ENCODE measurements around the gene DPYSL5.

Gene DPYSL5

GRCh38 chr2:26982102-26982742, 134.3 kb downstream of the DPYSL5 start:
- Mint-ChIP-seq H3K27ac (no peak overlapping the region), H3K27me3 (no peaks in the 10 kb centered on the region), H3K4me3 (no peak overlapping the region), H3K4me1 (ENCODE audit: low read depth) (no peaks in the 10 kb centered on the region), H3K36me3 (peaks cover 4% of the 10 kb centered on the region), H3K9me3 (ENCODE audit: low read depth) (no peaks in the 10 kb centered on the region)

GRCh38 chr2:26983746-26984145, 135.8 kb downstream of the DPYSL5 start:
- no peak overlapping the region for H3K27ac Mint-ChIP-seq
- no peaks in the 10 kb centered on the region for H3K9me3 Mint-ChIP-seq (ENCODE audit: low read depth)
- peaks cover 3% of the 10 kb centered on the region for H3K36me3 Mint-ChIP-seq
- no peak overlapping the region for H3K4me3 Mint-ChIP-seq
- no peaks in the 10 kb centered on the region for H3K27me3 Mint-ChIP-seq
- H3K4me1 Mint-ChIP-seq (ENCODE audit: low read depth): no peaks in the 10 kb centered on the region

- Mint-ChIP-seq H3K27ac (no peak overlapping the region), H3K4me3 (no peak overlapping the region), H3K9me3 (ENCODE audit: low read depth) (no peaks in the 10 kb centered on the region), H3K36me3 (no peaks in the 10 kb centered on the region), H3K4me1 (ENCODE audit: low read depth) (no peaks in the 10 kb centered on the region), H3K27me3 (no peaks in the 10 kb centered on the region)
These were observed 137.9 kb downstream of the DPYSL5 start for GRCh38 chr2:26985807-26986206.

- Mint-ChIP-seq H3K9me3 (ENCODE audit: low read depth) (no peaks in the 10 kb centered on the region), H3K36me3 (no peaks in the 10 kb centered on the region), H3K27ac (no peak overlapping the region), H3K4me1 (ENCODE audit: low read depth) (no peaks in the 10 kb centered on the region), H3K4me3 (no peak overlapping the region), H3K27me3 (no peaks in the 10 kb centered on the region)
These were observed 138.6 kb downstream of the DPYSL5 start for GRCh38 chr2:26986576-26986975.

GRCh38 chr2:26988058-26988860, 140.3 kb downstream of the DPYSL5 start:
- Mint-ChIP-seq H3K4me3 (no peak overlapping the region), H3K36me3 (no peaks in the 10 kb centered on the region), H3K4me1 (ENCODE audit: low read depth) (no peaks in the 10 kb centered on the region), H3K27me3 (no peaks in the 10 kb centered on the region), H3K9me3 (ENCODE audit: low read depth) (no peaks in the 10 kb centered on the region), H3K27ac (no peak overlapping the region)

- Mint-ChIP-seq H3K27ac (no peak overlapping the region), H3K9me3 (ENCODE audit: low read depth) (no peaks in the 10 kb centered on the region), H3K4me3 (no peak overlapping the region), H3K4me1 (ENCODE audit: low read depth) (no peaks in the 10 kb centered on the region), H3K27me3 (no peaks in the 10 kb centered on the region), H3K36me3 (no peaks in the 10 kb centered on the region)
These were observed 141.2 kb downstream of the DPYSL5 start for GRCh38 chr2:26989156-26989555.

GRCh38 chr2:26991717-26992116, 143.8 kb downstream of the DPYSL5 start:
- Mint-ChIP-seq H3K4me3 (no peak overlapping the region), H3K36me3 (peaks cover 2% of the 10 kb centered on the region), H3K27me3 (no peaks in the 10 kb centered on the region), H3K9me3 (ENCODE audit: low read depth) (no peaks in the 10 kb centered on the region), H3K27ac (no peak overlapping the region), H3K4me1 (ENCODE audit: low read depth) (no peaks in the 10 kb centered on the region)

DNA sequence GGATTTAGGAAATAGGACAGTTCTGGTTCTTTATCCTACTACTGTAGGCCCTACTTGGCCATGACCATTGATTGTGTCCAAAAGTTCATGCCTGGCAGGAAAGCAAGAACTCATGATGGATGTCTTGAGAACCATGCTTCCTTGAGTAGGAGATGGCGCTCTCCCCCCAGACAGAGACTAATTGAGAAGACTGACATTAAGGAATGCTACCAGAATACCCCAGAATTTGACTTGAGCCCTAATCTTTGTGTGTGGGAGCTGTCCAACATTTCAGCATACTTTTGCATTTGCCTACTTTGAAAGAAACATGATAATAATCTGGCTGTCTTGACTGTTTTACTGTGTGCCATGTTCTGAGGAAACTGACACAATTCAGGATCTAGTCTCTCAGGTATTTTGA, 145.8 kb downstream of the DPYSL5 start:
- no peak overlapping the region for H3K4me3 Mint-ChIP-seq
- H3K36me3 Mint-ChIP-seq: peaks cover 2% of the 10 kb centered on the region
- H3K9me3 Mint-ChIP-seq (ENCODE audit: low read depth): no peaks in the 10 kb centered on the region
- no peak overlapping the region for H3K27ac Mint-ChIP-seq
- no peaks in the 10 kb centered on the region for H3K4me1 Mint-ChIP-seq (ENCODE audit: low read depth)
- H3K27me3 Mint-ChIP-seq: no peaks in the 10 kb centered on the region

GRCh38 chr2:26994983-26995382, 147.1 kb downstream of the DPYSL5 start:
- H3K4me3 Mint-ChIP-seq: no peak overlapping the region
- no peaks in the 10 kb centered on the region for H3K27me3 Mint-ChIP-seq
- H3K4me1 Mint-ChIP-seq (ENCODE audit: low read depth): no peaks in the 10 kb centered on the region
- no peaks in the 10 kb centered on the region for H3K9me3 Mint-ChIP-seq (ENCODE audit: low read depth)
- no peak overlapping the region for H3K27ac Mint-ChIP-seq
- H3K36me3 Mint-ChIP-seq: peaks cover 2% of the 10 kb centered on the region

DNA sequence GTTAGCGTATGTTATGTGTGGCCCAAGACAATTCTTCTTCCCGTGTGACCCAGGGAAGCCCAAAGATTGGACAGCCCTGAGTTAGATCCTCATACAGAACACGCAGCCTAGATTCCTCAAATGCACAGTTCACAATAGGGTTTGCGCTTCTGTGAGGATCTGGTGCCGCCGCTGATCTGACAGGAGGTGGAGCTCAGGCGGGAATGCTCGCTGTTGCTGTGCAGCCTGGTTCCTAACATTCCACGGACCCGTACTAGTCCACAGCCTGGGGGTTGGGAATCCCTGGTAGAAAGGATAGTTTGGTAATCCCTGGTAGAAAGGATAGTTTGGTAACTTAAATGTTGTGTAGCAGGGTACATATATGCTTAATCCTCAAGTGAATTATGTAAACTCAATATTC, 149.5 kb downstream of the DPYSL5 start:
- H3K4me3 Mint-ChIP-seq: no peak overlapping the region
- no peak overlapping the region for H3K27ac Mint-ChIP-seq
- peaks cover 2% of the 10 kb centered on the region for H3K36me3 Mint-ChIP-seq

GRCh38 chr2:26998323-26998722, 150.4 kb downstream of the DPYSL5 start:
- no peaks in the 10 kb centered on the region for H3K9me3 Mint-ChIP-seq (ENCODE audit: low read depth)
- no peak overlapping the region for H3K27ac Mint-ChIP-seq
- no peaks in the 10 kb centered on the region for H3K27me3 Mint-ChIP-seq
- no peaks in the 10 kb centered on the region for H3K4me1 Mint-ChIP-seq (ENCODE audit: low read depth)
- H3K4me3 Mint-ChIP-seq: no peak overlapping the region
- H3K36me3 Mint-ChIP-seq: peaks cover 2% of the 10 kb centered on the region

More for the DNA sequence above, 149.5 kb downstream of the DPYSL5 start:
- H3K27me3 Mint-ChIP-seq: no peaks in the 10 kb centered on the region
- no peaks in the 10 kb centered on the region for H3K4me1 Mint-ChIP-seq (ENCODE audit: low read depth)
- H3K9me3 Mint-ChIP-seq (ENCODE audit: low read depth): no peaks in the 10 kb centered on the region

All from activated naive CD8-positive, alpha-beta T cell (primary cell).